Activated naive CD8-positive, alpha-beta T cell treated with anti-CD3 and anti-CD28 coated beads, Interleukin-2, amount 50 U/mL, for 16 hours (primary cell): ENCODE results near the gene OR56A3.

ENCODE experiments used
- DNase-seq: peaks from one replicate; pipeline ENCODE4 v3.0.0-alpha.2; 2020; ENCODE audit warnings: low read depth, low spot score

Gene OR56A3

DNA sequence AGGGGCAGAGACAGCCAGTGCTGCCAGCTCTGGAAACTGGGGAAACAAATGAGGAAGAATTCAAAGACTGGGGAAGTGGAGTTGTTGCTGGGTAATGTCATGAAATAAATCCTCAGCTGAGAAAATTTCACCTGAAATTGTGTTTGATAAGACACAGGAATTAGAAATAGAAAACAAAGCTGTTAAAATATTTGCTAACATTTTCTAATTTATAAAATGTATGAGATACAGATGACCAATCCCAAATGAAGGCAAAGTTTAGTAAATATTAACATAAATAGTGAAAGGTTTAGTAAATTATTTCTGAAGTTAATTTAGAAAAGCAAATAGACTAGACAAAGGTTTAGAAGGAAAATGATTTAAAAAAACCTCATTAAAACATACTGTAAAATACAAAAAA is 26.3 kb downstream of the OR56A3 start, which contains the start of gene OR56A5:
OR56A5 (minus strand) TSS at position 101 of the 400 bp plus-strand sequence; CDS start at position 101, 0 bp downstream.
- no peak for DNase-seq

DNA sequence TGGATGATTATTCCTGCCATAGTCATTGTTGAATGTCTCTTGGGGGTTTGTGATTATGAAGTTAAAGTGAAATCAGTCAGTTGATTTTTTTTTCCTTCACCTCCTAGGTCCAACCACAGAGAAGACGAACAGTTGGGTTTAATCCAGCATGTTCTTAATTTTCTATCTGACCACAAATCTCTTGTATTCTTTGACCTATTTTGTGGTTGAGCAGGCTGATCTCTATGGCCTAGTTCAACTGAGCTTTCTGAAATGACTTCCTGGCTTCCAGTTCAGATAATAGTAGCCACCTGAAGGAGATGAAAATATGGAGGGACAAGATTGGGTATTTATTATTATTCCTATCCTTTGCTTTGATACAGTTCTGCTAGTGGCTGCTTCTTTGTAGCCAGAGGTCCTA is 31.5 kb downstream of the OR56A3 start:
- DNase-seq = no peak

DNA sequence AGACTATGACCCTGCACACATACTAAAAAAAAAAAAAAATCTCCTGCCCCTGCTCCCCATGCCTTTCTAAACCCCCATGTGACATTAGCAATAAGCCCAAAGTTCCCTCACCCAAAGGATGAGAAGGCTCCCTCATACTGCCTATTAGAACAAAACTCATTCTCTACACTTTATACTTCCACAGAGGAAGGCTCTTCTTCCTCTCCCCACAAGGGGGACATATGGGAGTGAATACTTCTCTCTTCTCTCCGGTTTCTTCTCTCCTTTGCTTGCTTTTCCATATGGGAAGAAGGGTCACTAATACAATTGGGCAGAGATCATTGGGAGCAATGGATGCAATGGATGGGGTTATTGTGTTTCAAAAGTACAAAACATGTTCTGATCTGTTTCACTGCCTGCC is 41.4 kb downstream of the OR56A3 start:
- DNase-seq = no peak

DNA sequence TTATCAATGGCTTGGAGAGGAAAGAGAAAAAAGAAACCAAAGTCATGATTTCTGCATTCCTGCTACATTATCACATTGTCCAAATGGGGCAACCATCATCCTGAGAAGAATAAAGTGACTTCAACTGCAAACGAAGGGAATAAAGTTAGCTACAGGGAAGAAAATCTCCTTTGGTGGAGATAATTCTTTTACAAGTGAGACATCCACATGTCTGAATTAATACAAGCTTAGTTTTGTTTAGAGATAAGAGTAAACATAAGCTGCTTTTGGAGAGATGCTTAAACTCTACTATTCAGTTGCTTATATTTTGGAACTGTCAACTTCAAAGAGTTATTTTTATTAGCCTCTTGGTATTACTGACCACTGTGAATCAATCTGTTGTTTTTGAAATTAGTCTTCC is 44.8 kb downstream of the OR56A3 start, which contains the start of gene OR52L1:
OR52L1 (minus strand) TSS at position 101 of the 400 bp plus-strand sequence; CDS start at position 46, 55 bp downstream.
- no peak for DNase-seq

DNA sequence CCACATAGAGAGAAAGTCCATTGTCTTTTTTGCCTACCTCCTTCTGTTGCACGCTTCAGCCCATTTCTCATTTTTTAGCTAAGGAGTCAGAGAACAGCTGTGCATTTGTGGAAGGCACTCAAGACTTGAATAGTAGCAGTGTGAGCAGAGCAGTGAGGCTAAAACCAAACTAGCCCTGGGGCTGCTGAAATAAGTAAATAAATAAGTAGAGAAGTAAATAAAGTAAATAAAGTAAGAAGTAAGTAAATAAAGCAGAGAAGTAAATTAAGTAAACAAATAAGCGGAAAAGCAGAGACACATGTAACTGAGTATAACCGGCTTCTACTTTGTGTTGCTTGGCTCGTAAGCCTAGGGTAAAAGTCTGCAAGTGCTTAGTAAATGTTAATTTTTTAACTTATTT is 47.2 kb downstream of the OR56A3 start:
- DNase-seq = no peak

DNA sequence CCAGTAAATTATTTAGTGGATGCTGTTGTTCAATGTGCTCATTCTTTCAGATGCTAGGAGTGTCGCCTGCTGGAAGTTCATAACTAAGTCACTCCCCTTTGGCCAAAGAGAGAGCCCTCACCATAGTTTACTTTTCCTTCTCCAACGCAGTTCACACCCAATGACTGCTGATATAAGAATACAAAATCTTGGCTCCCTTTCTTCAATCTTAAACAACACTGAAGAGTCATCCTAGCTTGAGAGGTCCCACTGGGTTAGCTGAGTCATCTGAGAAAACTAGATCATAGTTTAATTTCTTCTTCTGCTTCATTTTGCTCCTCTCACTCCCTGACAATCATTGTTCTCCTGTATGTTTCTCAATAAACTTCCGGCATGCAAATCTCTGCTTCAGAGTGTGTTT is 50.1 kb downstream of the OR56A3 start:
- no peak for DNase-seq

DNA sequence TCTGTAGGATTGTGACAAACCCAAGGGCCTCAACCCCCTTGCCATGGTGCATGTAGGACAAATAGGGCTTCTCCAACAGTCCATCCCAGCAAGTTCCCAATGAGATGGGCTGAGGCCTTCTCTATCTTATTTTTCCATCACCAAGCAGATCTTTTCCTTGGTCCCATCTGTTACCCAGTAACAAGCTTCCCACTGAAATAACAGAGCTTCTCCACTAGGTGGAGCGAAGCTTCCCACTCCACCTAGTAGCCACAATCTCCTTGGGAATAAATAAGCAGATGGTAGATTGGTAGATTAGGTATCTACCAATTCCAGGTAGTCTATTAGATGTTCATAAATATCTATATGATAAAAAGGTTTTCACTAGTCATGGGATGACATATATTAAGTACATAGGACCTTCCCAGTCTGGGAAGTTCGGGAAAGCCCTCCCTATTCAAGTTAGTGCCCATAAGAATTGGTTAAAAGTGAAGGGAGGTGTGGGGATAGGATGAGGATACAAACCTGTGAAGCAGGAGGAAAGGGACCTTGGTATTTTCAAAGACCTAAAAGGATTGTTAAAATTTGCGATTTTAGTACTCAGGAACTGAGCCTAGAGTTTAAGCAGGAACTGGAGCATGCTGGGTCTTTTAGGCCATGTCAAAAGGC is 50.7 kb downstream of the OR56A3 start:
- no peak for DNase-seq

DNA sequence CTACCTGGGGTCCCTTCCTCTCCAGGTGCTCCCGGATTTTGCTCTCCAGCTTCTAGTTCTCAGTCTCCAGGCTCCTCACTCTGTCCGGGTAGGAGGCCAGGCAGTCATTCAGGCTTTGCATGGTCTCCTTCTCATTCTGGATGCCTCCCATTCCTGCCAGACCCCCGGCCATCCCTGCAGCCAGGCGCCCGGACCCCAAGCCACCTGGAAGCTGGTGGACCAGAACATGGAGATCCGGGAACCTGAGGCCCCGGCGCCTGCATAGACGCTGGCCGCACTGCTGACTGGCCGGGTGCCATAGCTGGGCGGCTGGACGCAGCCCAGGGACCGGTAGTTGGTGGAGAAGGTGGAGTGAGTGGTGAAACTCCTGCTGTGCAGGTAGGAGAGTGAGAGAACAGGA is 52.7 kb downstream of the OR56A3 start:
- no peak for DNase-seq
